Measurements from ENCODE around the gene COQ2. TPM values are rescaled to one million over a fixed set of nuclear protein-coding genes. Genes with fewer than 3 reads are reported as not detected.

The COQ2 gene
- total and polyA plus RNA-seq, 9 donors, result 8.4 to 18.1 (median 9.5) TPM

DNA sequence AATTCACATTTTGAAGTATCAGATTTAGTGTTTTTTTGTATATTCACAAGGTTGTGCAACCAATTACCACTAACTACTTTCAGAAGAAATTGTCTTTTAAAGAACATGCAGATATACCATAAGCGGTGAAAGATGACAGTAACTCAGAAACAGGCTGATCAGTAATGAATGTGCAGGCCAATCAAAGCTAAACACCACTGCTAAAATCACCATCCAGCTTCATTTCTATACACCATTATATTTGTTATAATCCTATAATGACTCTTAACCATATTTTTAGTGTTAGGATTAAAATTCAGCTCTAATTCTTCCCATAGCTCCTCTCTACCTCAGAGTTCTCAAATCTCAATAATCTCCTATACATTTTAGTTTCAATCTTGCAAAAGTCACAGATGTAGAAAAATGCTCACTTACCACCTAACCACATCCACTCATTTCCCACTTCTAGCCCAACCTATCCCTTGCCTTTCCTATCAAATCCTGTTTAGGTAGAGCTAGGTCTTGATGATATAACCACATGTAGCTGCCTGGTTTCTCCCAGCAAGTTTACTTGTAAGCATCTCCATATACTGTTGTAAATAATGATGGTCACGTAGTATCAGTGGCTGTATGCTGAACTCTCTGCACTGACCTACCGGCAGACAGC is 16.6 kb downstream of the COQ2 start:
- no peaks in the 10 kb centered on the region for H3K27me3 ChIP-seq
- H3K4me1 ChIP-seq (ENCODE audit: insufficient read depth), result peaks cover 6% of the 10 kb centered on the region
- intact Hi-C loops (cut with DNase I), result loop anchor here in 2 of 4 donors (10.0 kb wide), 3 partner anchors 193 to 813 kb away; no protein-coding TSS in a partner anchor
- WGBS, 3 donors, result 95 to 96% (median 96%) methylated on average over 3 of the region's 3 CpGs
- DNase-seq, result no peak
- H3K4me3 ChIP-seq, result no peak overlapping the region
- TF ChIP-seq EP300 (IDR thresholded peaks at IDR 0.05) (no peak), POLR2A (IDR thresholded peaks at IDR 0.05) (no peak)
- TF ChIP-seq, protein P1, sequence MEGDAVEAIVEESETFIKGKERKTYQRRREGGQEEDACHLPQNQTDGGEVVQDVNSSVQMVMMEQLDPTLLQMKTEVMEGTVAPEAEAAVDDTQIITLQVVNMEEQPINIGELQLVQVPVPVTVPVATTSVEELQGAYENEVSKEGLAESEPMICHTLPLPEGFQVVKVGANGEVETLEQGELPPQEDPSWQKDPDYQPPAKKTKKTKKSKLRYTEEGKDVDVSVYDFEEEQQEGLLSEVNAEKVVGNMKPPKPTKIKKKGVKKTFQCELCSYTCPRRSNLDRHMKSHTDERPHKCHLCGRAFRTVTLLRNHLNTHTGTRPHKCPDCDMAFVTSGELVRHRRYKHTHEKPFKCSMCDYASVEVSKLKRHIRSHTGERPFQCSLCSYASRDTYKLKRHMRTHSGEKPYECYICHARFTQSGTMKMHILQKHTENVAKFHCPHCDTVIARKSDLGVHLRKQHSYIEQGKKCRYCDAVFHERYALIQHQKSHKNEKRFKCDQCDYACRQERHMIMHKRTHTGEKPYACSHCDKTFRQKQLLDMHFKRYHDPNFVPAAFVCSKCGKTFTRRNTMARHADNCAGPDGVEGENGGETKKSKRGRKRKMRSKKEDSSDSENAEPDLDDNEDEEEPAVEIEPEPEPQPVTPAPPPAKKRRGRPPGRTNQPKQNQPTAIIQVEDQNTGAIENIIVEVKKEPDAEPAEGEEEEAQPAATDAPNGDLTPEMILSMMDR (IDR thresholded peaks at IDR 0.05), result no peak
- no peaks in the 10 kb centered on the region for H3K36me3 ChIP-seq
- no peak overlapping the region for H3K27ac ChIP-seq
- no peaks in the 10 kb centered on the region for H3K9me3 ChIP-seq

DNA sequence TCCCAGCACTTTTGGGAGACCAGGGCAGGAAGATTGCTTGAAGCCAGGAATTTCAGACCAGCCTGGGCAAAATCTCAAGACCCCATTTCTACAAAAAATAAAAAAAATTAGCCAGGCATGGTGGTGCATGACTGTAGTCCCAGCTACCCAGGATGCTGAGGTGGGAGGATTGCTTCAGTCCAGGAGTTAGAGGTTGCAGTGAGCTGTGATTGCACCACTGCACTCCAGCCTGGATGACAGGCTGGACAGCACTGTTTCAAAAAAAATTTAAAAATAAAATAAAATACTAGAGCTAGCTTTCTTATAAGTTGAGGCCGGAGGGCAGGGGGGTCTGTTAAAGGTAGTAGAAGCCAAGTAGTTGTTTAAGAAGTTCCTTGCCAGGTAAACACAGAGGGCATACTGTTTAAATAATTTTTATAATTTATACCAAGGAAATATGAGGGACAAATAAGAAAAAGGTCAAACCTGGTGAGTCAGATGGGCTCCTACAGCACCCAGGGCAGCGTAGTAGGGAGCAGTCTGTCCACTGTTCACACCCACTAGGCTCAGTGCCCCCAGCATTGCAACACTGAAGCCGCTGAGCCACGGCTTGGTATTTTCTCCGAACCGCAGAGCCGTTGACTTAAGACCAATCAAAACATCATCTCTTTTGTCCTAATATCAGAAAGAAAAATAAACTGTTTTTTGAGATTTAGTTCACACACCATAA is 17.3 kb downstream of the COQ2 start:
- H3K4me1 ChIP-seq (ENCODE audit: insufficient read depth), result peaks cover 6% of the 10 kb centered on the region
- no peak for DNase-seq
- H3K4me3 ChIP-seq, result no peak overlapping the region
- no peaks in the 10 kb centered on the region for H3K27me3 ChIP-seq
- TF ChIP-seq, protein P1 (IDR thresholded peaks at IDR 0.05), result no peak
- TF ChIP-seq POLR2A (IDR thresholded peaks at IDR 0.05), result no peak
- no peak for TF ChIP-seq EP300 (IDR thresholded peaks at IDR 0.05)
- no peaks in the 10 kb centered on the region for H3K36me3 ChIP-seq
- H3K27ac ChIP-seq, result no peak overlapping the region
- no peaks in the 10 kb centered on the region for H3K9me3 ChIP-seq
- whole genome bisulfite sequencing, 3 donors, result 70 to 85% (median 82%) methylated on average over 7 of the region's 7 CpGs
- intact Hi-C loops (cut with DNase I), result loop anchor here in 2 of 4 donors (10.0 kb wide), 3 partner anchors 192 to 812 kb away; no protein-coding TSS in a partner anchor

DNA sequence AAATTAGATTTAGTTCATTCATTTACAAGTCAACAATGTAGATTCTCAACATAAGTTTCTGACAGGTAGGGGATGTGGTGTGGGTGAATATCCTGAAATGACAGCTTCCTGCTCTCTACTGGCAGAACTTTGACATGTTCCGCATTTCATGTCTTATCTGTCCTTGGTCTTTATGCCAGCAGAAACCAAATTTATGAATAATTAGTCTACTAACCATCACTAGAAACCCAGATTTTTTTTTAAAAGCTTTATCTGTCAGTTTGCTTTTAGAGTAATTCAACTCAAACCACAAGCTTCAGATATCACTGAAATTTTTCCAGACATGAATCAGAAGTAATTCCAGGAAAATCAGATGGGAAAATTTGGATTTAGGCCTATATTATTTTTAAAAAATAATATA is 17.9 kb downstream of the COQ2 start:
- H3K36me3 ChIP-seq, result no peaks in the 10 kb centered on the region
- H3K27me3 ChIP-seq, result no peaks in the 10 kb centered on the region
- WGBS, 3 donors, result 63 to 77% (median 73%) methylated on average over 1 of the region's 1 CpG
- H3K9me3 ChIP-seq, result no peaks in the 10 kb centered on the region
- intact Hi-C loops (cut with DNase I), result loop anchor here in 2 of 4 donors (10.0 kb wide), 3 partner anchors 192 to 812 kb away; no protein-coding TSS in a partner anchor
- no peak overlapping the region for H3K4me3 ChIP-seq
- H3K4me1 ChIP-seq (ENCODE audit: insufficient read depth), result peaks cover 6% of the 10 kb centered on the region
- DNase-seq, result no peak
- H3K27ac ChIP-seq, result no peak overlapping the region
- TF ChIP-seq, protein P1 (IDR thresholded peaks at IDR 0.05), result no peak
- TF ChIP-seq EP300 (IDR thresholded peaks at IDR 0.05) (no peak), POLR2A (IDR thresholded peaks at IDR 0.05) (no peak)

DNA sequence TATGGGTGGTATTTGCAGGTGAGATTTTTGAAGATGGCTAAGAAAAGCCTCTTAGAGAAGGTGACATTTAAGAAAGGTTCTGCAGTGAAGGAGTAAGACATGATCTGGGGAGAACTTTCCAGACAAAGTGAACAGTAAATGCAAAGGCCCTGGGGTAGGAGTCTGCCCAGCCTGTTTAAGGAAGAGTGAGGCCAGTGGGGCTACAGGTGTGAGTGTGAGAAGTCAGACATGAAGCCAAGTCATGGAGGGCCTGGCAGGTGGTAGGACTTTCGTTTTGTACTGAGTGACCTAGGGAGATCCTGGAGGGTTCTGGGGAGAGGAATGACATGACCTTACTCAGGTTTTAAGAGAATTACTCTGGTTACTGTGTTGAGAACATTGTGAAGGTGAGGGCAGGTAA is 21.5 kb downstream of the COQ2 start:
- TF ChIP-seq EP300 (IDR thresholded peaks at IDR 0.05) (no peak), POLR2A (IDR thresholded peaks at IDR 0.05) (no peak)
- TF ChIP-seq, protein P1 (IDR thresholded peaks at IDR 0.05), result no peak
- H3K27ac ChIP-seq, result no peak overlapping the region
- no peak overlapping the region for H3K4me3 ChIP-seq
- intact Hi-C loops (cut with DNase I), result loop anchor here in 2 of 4 donors (10.0 kb wide), 3 partner anchors 188 to 808 kb away; no protein-coding TSS in a partner anchor
- DNase-seq, result no peak
- H3K27me3 ChIP-seq, result no peaks in the 10 kb centered on the region
- WGBS, 3 donors, result 85 to 89% (median 87%) methylated on average over 1 of the region's 1 CpG
- H3K4me1 ChIP-seq (ENCODE audit: insufficient read depth), result peaks cover 7% of the 10 kb centered on the region
- H3K9me3 ChIP-seq, result no peaks in the 10 kb centered on the region
- no peaks in the 10 kb centered on the region for H3K36me3 ChIP-seq

All from ovary (tissue), 9 donors.